NCI-H128 (cell line): ENCODE results near the gene EPG5.
"Not testable (repeated sequence)": the region's sequence is repeated elsewhere in the genome, so short reads cannot be mapped to it uniquely, and the experiment has no call there.

Experiments used
- DNase-seq: peaks from one replicate; lab custom pipeline; 2025; ENCODE audit not compliant: unreplicated experiment; lab: John Stamatoyannopoulos, UW

EPG5 gene

DNA sequence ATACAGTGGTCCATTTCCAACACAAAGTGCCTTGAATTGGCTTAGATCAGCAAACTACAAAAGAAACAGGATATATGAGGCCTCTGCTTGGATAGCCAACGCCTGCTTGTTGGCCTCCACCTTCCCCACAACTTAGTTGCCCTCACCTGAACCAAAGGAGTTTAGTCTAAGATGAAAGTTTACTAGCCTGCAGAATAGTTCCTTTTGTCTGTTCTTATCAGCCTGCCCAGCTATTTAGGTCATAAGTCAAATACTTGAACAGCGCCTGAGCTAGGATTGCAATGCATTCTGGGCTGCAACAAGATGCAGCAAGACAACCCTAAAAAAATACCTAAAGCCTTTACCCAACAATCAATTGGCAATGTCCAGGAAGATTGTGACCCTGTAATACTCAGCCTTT, 13.1 kb upstream of the EPG5 start:
- no peak for DNase-seq

DNA sequence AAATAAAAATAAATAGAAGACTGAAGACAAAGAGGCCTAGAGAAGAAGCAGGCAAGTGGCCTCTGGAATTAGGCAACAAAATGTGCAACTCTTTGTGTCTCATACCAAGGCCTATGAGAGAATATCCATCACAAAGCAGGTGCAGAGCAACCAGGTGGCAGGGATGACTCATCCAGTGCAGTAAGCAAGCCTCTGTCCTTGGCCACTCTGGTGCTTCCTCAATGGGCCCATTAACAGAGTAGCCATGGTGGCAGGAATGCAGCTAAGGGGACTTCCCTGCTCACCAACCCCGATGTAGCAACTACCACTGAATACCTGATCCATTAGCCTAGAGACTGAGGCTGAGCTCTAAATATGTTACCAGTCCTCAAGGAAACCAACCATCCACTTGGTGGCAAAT, 11.0 kb upstream of the EPG5 start:
- no peak for DNase-seq

DNA sequence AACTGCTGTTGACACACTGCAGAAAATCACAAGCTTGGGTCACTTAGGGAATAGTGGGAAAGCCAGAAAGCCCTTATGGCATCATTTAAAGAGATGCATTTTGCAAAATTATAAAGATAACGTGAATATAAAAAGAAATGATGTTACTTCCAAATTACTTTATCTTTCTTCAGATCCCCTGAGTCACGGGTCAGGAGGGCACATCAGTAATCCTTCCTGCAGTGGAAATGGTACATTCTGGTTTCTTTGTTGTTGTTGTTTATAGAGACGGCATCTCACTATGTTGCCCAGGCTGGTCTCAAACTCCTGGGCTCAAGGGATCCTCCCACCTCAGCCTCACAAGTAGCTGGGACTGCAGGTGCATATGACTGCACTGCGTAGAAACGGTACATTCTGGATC, 9.8 kb upstream of the EPG5 start:
- no peak for DNase-seq

DNA sequence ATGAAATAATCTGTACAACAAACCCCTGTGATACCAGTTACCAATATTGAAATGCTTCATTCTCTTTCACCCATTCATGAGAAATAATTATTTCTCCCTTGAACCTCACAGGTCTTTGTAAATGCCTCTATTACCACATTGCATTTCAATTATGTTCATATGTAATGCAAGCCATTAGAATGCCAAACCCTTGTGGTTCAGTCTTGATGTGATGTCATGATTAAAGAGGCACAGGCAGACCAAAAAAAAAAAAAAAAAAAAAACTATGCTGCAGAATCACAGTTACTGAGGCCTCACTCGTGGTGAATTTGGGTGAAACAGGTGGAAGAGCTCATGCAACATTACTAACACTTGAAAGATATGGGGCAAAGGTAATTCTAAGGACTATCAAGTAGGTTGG, 9.4 kb upstream of the EPG5 start:
- no peak for DNase-seq

DNA sequence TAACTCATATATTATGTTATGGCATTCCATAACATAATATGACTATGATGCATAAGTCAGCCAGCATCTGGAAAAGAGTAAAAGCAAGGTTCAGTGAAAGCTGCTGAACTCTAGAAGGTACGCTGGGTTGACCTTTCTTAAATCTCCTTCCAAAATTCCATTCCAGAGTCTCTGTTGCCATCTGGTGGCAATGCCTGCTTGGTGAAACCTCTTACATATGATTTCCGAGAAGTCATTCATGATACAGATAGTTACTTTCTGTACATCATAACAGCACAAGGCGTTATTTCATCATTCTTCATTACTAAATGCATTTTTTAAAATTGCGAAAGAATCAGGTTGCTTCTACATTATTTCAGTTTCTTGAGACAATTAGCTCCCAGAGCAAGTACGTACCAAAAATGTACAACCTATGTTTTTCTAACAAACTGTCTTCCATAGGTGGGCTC, 7.0 kb upstream of the EPG5 start:
- peak; percentile 80 for DNase-seq

DNA sequence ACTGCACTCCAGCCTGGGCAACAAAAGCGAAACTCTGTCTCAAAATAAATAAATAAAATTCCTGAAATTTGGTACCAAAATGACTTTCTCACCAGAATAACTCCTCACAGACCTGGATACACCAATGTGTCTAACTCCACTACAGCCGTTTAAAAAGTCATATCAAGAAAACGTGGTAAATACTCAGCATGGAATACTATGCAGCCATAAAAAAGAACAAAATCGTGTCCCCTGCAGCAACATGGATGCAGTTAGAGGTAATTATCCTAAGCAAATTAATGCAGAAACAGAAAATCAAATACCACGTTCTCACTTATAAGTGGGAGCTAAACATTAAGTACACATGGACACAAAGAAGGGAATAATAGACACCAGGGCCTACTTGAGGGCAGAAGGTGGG, 2.2 kb downstream of the EPG5 start:
- DNase-seq = not testable (repeated sequence)

DNA sequence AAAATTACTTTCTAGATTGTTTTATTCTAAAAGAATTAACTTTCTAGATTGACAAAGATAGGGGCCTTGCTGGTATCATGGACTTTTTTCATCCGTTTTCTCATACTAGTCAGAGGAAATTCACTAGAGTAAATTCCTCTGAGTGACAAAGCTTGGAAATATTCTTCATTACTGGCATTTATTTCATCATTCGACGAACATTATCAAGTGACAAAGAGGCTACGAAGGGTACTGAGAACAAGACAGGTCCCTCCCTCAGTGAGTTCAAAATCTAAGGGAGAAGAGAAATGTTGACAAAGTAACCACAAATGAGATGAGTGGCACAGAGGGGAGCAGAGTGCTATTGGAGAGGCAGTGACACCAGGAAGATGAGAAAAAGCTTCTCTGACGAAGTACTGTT, 4.3 kb downstream of the EPG5 start:
- no peak for DNase-seq

DNA sequence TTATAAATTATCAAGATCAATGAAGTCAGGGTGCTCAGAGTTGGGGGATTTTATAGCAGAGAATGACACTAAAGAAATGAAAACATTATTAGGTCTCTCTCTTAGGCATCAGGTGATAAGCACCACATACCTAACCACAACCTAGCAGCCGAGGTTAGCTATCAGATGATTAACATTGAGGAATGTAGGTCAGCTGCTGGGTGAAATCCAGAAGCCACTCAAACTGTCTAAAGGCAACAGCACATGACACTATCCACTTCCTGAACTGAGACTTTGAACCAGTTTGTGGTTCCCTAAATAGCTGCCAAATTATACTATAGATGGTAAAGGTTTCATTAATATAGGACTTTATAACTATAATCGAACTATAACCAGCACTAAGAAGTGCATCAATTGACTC, 4.7 kb downstream of the EPG5 start:
- no peak for DNase-seq

DNA sequence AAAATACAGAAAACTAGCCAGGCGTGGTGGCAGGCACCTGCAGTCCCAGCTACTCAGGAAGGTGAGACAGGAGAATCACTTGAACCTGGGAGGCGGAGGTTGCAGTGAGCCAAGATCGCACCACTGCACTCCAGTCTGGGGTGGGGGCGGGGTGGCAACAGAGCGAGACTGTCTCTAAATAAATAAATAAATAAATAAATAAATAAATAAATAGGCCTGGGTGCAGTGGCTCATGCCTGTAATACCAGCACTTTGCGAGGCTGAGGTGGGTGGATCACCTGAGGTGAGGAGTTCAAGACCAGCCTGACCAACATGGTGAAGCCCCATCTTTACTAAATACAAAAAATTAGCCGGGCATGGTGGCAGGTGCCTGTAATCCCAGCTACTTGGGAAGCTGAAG, 7.6 kb downstream of the EPG5 start:
- DNase-seq = not testable (repeated sequence)

DNA sequence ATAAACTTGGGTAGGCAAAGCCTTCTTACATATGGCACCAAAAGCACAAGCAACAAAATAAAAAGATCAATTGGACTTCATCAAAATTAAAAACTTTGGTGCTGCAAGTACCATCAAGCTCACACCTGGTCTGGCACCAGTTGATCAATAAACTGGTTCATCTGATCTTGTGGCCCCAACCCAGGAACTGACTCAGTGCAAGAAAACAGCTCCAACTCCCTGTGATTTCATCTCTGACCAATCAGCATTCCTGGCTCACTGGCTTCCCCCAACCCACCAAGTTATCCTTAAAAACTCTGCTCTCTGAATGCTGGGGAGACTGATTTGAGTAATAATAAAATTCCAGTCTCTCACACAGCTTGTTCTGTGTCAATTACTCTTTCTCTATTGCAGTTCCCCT, 8.4 kb downstream of the EPG5 start:
- no peak for DNase-seq

DNA sequence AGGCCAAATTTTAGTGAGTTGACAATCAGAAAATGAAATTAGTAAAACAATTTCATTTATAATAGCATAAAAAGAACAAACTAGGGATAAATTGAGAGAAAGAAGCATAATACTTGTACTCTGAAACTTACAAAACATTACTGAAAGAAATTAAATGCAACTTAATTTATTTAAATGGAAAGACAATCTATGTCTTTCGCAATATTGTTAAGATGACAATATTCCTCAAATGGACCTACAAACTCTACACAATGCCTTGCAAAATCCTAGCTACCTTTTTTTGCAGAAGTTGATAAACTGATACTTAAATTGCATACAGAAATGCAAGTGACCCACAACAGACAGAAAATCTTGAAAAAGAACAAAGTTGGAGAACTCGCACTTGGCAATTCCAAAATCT, 9.1 kb downstream of the EPG5 start:
- no peak for DNase-seq

DNA sequence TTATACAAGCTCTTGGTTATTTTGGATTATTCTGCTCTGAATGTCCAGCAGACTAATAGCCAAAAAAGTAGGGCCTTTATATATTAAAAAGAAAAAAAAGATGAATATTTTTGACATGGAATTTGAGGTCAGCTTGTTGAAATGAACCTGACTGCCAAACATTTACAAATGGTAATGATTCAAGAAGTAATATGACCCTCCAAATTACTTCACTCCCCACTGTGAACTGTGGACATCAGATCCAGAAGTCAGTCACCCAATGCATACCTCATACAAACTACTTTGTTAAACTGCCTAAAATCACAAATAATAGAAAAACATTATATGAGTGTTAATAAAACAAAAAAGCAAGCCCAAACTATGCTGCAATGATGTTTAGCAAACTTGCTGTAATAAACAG, 10.0 kb downstream of the EPG5 start:
- no peak for DNase-seq

DNA sequence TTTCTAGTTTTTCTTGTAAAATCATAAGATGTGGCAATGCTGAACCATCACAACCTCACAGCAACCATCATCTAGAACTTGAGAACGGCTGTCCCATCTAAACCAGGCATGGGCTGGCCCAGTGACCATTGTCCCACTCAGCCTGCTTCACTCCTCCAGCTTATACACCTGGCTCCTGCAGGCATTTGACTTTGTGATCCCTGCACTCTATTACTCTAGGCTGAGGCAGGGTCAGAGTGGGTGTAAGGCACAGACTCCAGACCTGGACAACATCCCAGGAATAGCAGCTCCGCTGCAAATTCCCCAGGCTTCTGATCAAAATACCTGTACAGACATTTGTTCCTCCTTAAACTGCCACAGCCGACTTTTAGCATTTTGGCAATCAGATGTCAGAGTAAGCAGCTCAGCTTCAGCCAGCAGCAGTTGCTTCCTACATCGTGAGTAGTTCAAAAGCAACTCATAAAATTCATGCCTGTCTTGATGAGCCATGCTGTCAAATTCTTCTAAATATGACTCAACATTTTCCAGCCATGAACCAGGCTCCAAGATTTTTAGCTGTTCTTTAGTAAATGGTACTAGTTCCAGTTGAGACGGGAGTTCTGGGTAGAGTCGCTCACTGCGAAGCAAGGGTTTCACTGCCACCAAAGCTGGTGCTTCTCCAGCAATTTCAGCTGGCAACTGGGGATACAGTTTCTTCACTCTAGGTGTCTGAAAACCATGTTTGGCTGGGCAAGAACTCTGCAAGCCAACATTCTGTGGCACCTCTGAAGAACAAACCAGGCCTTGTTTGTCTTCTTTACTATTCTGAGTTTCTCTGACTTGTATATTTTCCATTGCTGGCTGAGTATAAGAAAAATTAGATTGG, 12.8 kb downstream of the EPG5 start:
- no peak for DNase-seq

DNA sequence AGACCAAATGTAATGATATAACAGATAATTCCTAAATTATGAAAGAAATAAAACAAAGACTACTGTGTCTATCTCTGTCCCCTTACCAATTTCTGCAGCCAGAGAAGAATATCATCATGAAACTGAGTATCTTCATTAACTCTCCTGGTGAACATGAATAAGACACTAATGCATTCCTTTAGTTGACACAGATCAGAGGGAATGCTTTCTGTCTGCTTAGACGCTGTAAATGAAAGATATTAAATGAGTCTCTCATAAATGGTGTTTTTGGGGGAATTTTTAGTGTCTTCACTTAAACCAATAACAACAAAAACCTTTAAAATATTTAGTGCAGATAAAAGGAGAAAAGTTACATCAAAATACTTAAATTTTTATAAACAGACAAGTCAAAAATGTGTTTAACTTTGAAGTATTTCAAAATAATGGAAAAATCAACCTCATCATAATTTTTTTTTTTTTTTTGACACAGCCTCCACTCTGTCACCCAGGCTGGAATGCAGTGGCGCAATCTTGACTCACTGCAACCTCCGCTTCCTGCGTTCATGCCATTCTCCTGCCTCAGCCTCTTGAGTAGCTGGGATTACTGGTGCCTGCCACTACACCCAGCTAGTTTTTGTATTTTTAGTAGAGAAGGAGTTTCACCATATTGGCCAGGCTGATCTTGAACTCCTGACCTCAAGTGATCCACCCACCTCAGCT, 16.0 kb downstream of the EPG5 start:
- DNase-seq = no peak

DNA sequence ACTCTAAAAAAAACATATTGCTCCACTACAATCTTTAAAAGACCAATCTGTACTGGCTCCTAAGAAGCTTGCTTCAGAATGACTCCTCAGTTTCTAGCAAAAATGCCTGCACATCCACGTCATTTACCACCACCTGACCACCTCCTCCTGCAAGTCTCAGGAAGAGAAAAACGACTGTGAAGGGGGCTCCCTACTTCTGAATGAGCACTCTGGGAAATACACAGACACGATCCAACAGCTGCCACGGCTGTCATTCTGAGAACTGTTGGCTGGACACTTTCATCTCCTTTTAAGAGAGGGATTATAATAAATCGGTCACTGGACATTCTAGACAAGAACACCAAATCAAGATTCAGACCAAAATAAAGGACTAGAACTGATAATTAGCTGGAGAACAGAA, 21.5 kb downstream of the EPG5 start:
- DNase-seq = no peak

DNA sequence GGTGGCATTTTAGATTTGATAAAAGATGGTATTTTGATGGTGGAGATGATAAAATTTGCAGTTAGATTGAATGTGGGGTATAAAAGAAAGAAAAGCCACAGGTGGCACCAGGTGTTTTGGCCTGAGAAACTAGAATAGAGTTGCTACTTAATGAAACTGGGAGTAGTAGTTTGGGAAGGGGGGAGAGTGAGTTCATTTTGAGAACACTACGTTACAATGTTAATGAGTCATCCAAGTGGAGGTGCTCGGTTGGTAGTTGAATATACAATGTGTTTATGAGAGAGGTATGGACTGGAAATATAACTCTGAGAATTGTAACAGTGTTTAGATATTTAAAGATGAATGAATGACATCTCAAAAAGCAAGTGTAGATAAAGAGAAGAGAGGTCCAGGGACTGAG, 26.4 kb downstream of the EPG5 start:
- no peak for DNase-seq

DNA sequence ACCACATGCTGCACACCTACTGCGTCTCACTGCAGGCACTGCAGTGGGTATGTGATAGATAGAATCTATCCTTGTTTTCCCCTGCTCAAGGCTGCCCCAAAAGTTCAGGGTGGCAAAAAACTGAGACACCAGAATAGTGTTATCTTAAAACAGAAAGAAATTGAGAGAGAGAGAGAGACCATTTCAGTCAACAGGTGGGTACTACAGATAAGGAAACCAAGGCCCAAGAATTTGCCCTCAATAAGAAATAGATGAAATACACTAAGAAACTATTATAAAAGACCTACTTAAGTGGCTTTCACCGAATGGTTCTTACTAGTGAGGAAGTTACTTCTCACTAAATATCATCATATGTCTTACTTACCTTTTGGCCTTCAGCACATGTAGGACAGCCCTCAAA, 27.9 kb downstream of the EPG5 start:
- DNase-seq = no peak

DNA sequence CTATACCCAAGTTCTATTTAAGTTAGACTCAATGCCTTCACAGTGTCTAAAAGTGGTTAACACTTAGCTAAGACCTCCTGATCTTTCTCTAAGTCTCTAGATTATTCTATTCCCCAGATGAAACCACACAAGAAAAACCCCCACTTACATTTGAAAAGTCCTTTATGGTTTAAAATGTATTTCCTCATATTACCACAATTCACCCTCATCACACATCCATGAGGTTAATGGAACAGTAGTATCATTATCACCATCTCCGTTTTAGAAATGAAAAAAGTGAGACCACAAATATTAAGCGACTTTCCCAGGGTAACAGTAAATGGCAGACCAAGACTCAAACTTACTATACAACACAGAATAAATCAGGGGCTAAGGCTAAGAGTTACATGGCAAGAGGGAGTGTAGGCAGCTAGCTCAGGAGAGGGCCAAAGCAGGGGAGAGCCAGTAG, 28.6 kb downstream of the EPG5 start:
- DNase-seq = no peak

DNA sequence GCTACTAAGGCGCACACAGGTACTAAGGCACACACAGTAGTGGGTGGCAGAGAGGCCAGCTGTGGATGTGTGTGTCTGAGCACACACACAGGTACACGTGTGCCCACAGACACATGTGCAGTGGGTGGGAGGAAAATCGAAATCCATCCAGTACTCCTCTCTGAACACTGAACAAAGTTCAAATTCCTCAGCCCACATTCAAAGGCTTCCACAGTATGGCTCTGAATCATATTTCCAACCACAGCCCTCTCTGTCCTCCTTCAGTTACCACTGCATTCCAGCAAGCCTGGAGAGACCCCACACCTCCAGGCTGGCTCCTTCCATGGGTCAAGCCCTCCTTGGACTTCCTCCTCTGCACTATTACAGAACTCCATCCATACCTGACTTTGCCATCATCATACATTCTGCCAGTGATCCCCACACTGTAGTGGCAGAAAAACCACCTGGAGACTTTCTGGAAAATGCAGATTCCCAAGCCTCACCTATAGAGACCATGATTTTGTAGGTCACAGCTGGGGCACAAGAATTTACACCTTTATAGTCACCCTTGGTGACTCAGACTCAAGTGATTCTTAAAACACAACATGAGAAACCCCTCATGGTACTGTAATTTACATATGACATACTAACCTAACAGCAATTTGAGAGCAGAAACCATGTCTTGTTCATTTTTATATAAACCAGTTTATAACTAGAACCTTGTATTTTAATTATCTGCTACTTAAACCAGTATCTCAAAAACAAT, 31.4 kb downstream of the EPG5 start:
- no peak for DNase-seq

DNA sequence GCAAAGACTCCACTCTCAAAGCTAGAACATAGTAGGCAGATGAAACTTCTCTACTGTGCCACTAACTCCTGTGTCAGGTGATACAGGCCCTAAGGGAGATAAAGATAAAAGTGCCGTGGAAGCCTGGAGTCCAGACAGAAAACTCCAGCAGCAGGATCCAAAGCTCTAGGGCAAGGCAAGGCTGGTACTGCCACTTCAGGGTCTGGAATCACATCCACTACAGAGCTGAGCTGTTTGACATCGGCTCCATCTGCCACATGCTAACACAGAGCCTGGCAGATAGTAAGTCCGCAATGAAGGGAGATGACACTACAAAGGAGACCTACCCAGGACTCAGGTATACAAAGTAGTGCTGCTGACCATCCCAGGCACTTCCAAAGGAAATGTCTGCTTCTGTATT, 34.4 kb downstream of the EPG5 start:
- no peak for DNase-seq

DNA sequence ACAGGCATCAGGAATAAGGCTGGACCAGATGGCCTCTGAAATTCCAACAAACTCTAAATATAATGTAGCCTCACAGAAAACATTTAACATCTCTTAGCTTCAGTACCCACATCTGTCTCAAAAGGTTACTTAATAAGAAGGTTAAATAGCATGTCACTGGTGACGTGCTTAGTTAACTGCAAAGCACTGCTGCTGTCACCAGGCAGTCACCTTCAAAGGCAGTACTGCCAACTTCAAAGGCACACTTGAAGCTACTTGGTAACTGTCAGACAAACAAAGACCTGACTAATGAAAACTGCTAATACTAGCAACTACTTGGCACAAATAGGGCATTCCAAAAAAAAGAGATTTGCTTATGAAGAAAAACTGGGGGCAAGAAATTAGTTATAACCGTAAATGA, 36.2 kb downstream of the EPG5 start:
- DNase-seq = no peak

DNA sequence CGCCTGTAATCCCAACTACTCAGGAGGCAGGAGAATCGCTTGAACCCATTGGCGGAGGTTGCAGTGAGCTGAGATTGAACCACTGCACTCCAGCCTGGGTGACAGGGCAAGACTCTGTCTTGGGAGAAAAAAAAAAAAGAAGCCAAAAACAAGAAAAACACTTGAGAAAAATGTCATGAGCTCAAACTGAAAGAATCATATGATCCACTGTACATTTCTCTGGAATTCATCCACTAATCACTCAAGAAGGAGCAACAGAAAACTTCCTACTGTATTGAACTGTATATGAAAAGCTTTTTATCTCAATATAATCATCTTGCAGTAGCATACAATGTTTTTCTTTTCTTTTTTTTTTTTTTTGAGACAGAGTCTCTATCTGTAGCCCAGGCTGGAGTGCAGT, 40.4 kb downstream of the EPG5 start:
- no peak for DNase-seq
